ENCODE results near the gene CYTH4. TPM values are rescaled to one million over a fixed set of nuclear protein-coding genes. Genes with fewer than 3 reads are reported as not detected.

The CYTH4 gene
- total RNA-seq, 2 donors from 2014 or later = 3.0 to 7.4 TPM

DNA sequence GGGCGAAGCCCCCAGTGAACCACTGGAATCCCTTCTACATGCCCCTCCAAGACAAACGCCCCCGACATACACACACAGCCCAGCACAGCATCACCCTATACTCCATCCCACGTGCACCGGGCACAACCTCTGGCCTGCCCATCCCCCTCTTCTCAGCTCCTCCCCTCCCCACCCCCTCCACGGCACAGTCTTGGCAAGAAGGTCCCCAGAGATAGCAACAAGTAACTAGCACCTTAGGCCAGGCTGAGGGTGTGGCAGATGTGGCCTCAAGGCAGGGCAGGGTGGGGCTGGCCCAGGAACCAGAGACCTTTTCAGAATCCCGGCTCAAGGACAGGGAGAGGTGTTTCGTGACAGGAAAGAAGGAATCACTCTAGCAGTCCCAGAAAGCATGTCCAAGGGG lies 54.3 kb downstream of the CYTH4 start:
- H3K36me3 ChIP-seq = no peaks in the 10 kb centered on the region
- H3K4me3 ChIP-seq = no peak overlapping the region
- peaks cover 45% of the 10 kb centered on the region for H3K27me3 ChIP-seq
- DNase-seq = peak; percentile 81
- H3K9ac ChIP-seq (ENCODE audit: low read depth in 2 of 2, low read length in 2 of 2) = no peak overlapping the region
- H3K27ac ChIP-seq = no peak overlapping the region
- no peaks in the 10 kb centered on the region for H3K9me3 ChIP-seq
- intact Hi-C loops (cut with DNase I) = no loop called here
- H3K4me1 ChIP-seq = no peaks in the 10 kb centered on the region
- TF ChIP-seq CTCF (IDR thresholded peaks at IDR 0.05) = no peak

GRCh38 chr22:37337204-37337943 lies 55.1 kb downstream of the CYTH4 start:
- no peak for TF ChIP-seq CTCF (IDR thresholded peaks at IDR 0.05)
- no peak overlapping the region for H3K27ac ChIP-seq
- H3K9me3 ChIP-seq = no peaks in the 10 kb centered on the region
- H3K9ac ChIP-seq (ENCODE audit: low read depth in 2 of 2, low read length in 2 of 2) = no peak overlapping the region
- H3K4me1 ChIP-seq = no peaks in the 10 kb centered on the region
- intact Hi-C loops (cut with DNase I) = no loop called here
- no peak overlapping the region for H3K4me3 ChIP-seq
- H3K36me3 ChIP-seq = no peaks in the 10 kb centered on the region
- no peak for DNase-seq
- peaks cover 40% of the 10 kb centered on the region for H3K27me3 ChIP-seq

DNA sequence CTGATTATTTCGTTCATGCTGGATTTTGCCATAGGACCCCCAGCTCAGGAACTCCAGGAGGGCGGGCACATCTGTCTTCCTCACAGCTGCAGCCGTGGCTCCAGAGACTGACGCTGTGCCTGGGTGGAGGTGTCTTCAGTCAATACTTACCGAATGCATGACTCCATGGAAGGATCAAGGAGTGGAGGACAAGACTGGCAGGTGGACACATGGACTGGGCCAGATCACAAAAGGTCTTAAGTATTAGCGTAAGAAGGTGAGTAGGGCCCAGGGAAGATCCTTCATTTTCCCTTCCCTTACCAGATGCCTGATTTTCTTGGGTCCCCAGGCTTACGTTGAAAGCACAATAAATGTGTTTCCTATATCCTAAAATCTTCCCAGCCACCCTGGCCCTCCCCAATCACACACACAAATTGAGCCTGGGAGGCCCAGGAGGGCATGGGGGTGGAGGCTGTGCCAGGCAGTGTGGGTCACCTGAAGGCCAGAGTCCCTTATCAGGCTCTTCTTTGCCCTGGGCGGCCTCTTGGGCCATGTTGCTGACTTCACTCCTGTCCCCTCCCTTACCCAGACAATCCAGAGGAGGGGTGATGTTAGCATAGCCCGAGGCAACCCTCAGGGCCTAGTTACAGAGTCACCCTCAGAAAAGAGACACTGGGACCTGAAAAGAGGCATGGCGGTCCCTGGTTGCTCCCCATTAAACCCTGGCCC lies 56.4 kb downstream of the CYTH4 start:
- H3K9me3 ChIP-seq = no peaks in the 10 kb centered on the region
- H3K27me3 ChIP-seq = peaks cover 27% of the 10 kb centered on the region
- no peak overlapping the region for H3K4me3 ChIP-seq
- H3K27ac ChIP-seq = no peak overlapping the region
- no peaks in the 10 kb centered on the region for H3K4me1 ChIP-seq
- intact Hi-C loops (cut with DNase I) = no loop called here
- no peak for TF ChIP-seq CTCF (IDR thresholded peaks at IDR 0.05)
- no peak overlapping the region for H3K9ac ChIP-seq (ENCODE audit: low read depth in 2 of 2, low read length in 2 of 2)
- DNase-seq = no peak
- no peaks in the 10 kb centered on the region for H3K36me3 ChIP-seq

- no peak overlapping the region for H3K9ac ChIP-seq (ENCODE audit: low read depth in 2 of 2, low read length in 2 of 2)
- H3K9me3 ChIP-seq = no peaks in the 10 kb centered on the region
- no peak for TF ChIP-seq CTCF (IDR thresholded peaks at IDR 0.05)
- no peaks in the 10 kb centered on the region for H3K4me1 ChIP-seq
- intact Hi-C loops (cut with DNase I) = no loop called here
- H3K27me3 ChIP-seq = peaks cover 8% of the 10 kb centered on the region
- no peak for DNase-seq
- no peak overlapping the region for H3K27ac ChIP-seq
- no peaks in the 10 kb centered on the region for H3K36me3 ChIP-seq
- no peak overlapping the region for H3K4me3 ChIP-seq
Observed at GRCh38 chr22:37340331-37341262, 58.3 kb downstream of the CYTH4 start.

GRCh38 chr22:37342065-37342464 lies 59.8 kb downstream of the CYTH4 start:
- no peak for TF ChIP-seq CTCF (IDR thresholded peaks at IDR 0.05)
- Histone ChIP-seq H3K27me3 (no peaks in the 10 kb centered on the region), H3K9me3 (no peaks in the 10 kb centered on the region), H3K36me3 (no peaks in the 10 kb centered on the region), H3K4me3 (no peak overlapping the region), H3K27ac (no peak overlapping the region), H3K9ac (ENCODE audit: low read depth in 2 of 2, low read length in 2 of 2) (no peak overlapping the region), H3K4me1 (no peaks in the 10 kb centered on the region)
- intact Hi-C loops (cut with DNase I) = no loop called here
- no peak for DNase-seq
